C4-2B (cell line): ENCODE data around the gene NOX1.

Experiments
- CTCF ChIP-seq: fragments of 450-650 bp; conservative IDR thresholded peaks from 2 replicates; pipeline ENCODE4 v1.5.1; 2017; ENCODE audit warnings: mild to moderate bottlenecking
- ZFX ChIP-seq: fragments of 450-650 bp; IDR thresholded peaks from 2 replicates; pipeline ENCODE4 v1.6.1; 2017

DNA sequence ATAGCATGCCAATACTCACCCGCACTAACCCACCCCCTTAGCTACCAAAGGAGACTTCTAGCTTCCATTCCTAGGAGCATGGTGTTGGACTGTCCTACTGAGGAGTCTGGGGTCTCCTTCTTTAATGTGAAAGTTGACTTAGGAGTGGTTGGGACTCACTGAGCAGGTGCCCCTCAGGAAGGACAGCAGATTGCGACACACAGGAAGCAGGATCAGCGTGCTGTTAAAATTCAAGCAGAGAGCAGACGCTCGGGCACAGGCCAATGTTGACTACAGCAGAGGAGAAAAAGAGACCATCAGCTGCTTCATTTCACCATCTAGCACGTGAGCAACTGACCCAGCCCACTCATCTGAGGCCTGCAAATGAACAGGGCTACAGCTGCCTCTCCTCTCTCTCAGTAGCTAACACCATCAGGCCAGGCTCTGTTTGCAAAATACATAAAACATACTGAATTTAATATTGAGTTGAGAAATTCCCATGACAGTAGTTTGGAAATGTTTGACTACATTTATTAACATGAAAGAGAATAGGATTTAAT is 10.8 kb downstream of the NOX1 start:
- TF ChIP-seq ZFX (no peak), CTCF (no peak)
